ENCODE measurements around the gene GTPBP2.

The GTPBP2 gene

GRCh38 chr6:43582911-43583310 is 46.2 kb downstream of the GTPBP2 start:
- Mint-ChIP-seq H3K27ac (no peak overlapping the region), H3K27me3 (no peaks in the 10 kb centered on the region), H3K9me3 (no peaks in the 10 kb centered on the region), H3K4me1 (peaks cover 46% of the 10 kb centered on the region), H3K4me3 (no peak overlapping the region)
- DNase-seq (no peak), ATAC-seq (no peak)

- peaks cover 46% of the 10 kb centered on the region for H3K4me1 Mint-ChIP-seq
- no peaks in the 10 kb centered on the region for H3K9me3 Mint-ChIP-seq
- DNase-seq: no peak
- no peak for ATAC-seq
- peak overlapping the region in 1 of 2 donors; percentile 68 for H3K4me3 Mint-ChIP-seq
- H3K27ac Mint-ChIP-seq: peak overlapping the region in 1 of 2 donors; percentile 73
- H3K27me3 Mint-ChIP-seq: no peaks in the 10 kb centered on the region
Measured at GRCh38 chr6:43579171-43579570, 49.9 kb downstream of the GTPBP2 start.

- H3K27me3 Mint-ChIP-seq: no peaks in the 10 kb centered on the region
- H3K4me3 Mint-ChIP-seq: peak overlapping the region; percentile 18 to 68
- no peak overlapping the region for H3K27ac Mint-ChIP-seq
- ATAC-seq: no peak
- H3K9me3 Mint-ChIP-seq: no peaks in the 10 kb centered on the region
- H3K4me1 Mint-ChIP-seq: peaks cover 42% of the 10 kb centered on the region
- DNase-seq: no peak
Measured at GRCh38 chr6:43578748-43579147, 50.3 kb downstream of the GTPBP2 start.

- DNase-seq (peak; percentile 89), ATAC-seq (peak; percentile 93)
- Mint-ChIP-seq H3K9me3 (no peaks in the 10 kb centered on the region), H3K4me1 (peaks cover 50% of the 10 kb centered on the region), H3K27me3 (no peaks in the 10 kb centered on the region), H3K27ac (peak within 1 kb of the TSS; percentile 95 to 98), H3K4me3 (peak within 1 kb of the TSS; percentile 89 to 98)
Measured at GRCh38 chr6:43575772-43576551, 53.1 kb downstream of the GTPBP2 start, which contains the start of the genes POLH and XPO5. POLH (plus strand) TSS chr6:43576185; CDS start chr6:43582320, 6,135 bp downstream. XPO5 (minus strand) TSS chr6:43576038; CDS start chr6:43575864, 174 bp downstream.

DNA sequence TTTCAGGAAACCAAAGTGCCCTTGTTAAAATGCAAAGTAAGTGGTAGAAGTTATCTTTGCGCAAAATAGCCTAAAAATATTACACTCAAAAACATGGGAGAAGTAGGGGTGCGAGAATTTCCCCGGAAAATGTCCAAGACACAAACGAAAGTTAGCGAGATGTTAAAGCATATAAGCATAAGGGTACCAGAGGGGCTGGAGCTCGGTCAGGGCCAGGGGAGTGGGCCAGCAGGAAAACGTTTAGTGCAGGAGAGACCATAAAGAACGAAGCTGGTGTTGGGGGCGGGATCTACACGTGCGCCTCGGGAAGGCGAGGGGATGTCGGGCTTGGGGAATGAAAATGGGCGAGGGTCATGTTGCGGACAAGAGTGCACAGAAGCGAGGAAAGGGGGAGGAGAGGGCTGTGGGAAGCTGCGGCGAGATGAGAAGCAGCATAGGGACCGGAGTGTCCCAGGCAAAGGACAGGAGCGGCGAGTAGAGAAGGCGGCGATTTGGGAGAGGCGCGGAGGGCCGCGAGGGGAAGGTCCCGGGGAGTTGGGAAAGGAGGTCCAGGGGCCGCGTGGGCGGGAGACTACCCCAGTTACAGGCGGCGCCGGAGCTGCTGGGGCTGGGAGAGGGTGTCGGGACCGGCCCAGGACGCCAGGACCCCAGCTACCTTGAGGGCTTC is 53.8 kb downstream of the GTPBP2 start:
- Mint-ChIP-seq H3K9me3 (no peaks in the 10 kb centered on the region), H3K4me3 (peak overlapping the region; percentile 89 to 98), H3K4me1 (peaks cover 55% of the 10 kb centered on the region), H3K27ac (peak overlapping the region; percentile 95 to 98), H3K27me3 (no peaks in the 10 kb centered on the region)
- no peak for DNase-seq
- ATAC-seq: no peak

DNA sequence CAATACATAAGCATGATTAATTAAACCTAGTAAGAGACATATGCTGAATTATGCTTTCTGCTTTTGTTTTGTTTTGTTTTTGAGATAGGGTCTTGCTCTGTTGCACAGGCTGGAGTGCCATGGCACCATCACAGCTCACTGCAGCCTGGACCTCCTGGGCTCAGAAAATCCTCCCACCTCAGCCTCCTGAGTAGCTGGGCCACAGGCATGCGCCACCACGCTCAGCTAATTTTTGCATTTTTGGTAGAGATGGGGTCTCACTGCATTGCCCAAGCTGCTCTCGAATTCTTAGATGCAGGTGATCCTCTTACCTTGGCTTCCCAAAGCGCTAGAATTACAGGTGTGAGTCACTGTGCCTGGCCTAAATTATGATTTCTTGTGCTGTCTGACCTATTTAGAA is 57.0 kb downstream of the GTPBP2 start:
- H3K9me3 Mint-ChIP-seq: no peaks in the 10 kb centered on the region
- no peaks in the 10 kb centered on the region for H3K27me3 Mint-ChIP-seq
- H3K27ac Mint-ChIP-seq: peak overlapping the region; percentile 87 to 97
- ATAC-seq (no peak), DNase-seq (no peak)
- no peak overlapping the region for H3K4me3 Mint-ChIP-seq
- peaks cover 29% of the 10 kb centered on the region for H3K4me1 Mint-ChIP-seq

DNA sequence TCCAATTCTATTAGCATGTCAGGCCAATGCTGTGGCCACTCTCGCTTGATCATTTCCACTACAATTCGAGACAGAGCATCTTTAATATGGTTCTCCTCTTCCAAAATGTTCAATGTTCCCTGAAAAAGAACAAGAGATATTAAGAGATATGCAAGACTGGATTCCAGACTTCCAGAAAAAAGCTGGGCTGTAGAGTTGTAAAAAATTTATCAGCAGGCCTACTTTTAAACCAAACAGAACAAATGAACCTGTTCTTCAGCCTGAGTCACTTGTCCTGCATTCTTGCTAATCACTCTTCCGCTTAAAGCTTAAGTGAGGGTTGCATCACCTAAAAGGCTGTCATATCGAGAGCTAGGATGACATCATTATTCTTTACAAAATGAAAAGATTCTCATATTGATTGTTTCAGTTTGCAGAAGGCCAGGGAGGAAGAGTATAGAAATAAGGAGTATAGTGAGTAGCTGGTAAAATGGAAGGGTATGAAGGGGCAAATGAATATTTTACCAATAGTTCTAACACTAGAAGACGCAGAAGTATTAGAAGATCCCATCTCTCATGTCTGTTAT is 58.1 kb downstream of the GTPBP2 start:
- Mint-ChIP-seq H3K27ac (peak overlapping the region; percentile 87 to 97), H3K27me3 (no peaks in the 10 kb centered on the region), H3K4me3 (peak overlapping the region; percentile 41 to 71), H3K9me3 (no peaks in the 10 kb centered on the region), H3K4me1 (peaks cover 28% of the 10 kb centered on the region)
- peak; percentile 9 to 33 for DNase-seq
- ATAC-seq: peak; percentile 73

Data from stimulated activated naive CD8-positive, alpha-beta T cell treated with anti-CD3 and anti-CD28 coated beads, Interleukin-15, amount 100 ng/mL, for 72 hours (primary cell).